Mesendoderm (in vitro differentiated cells): ENCODE data around the gene CYP17A1.
"Not testable (repeated sequence)": the region's sequence is repeated elsewhere in the genome, so short reads cannot be mapped to it uniquely, and the experiment has no call there.

Source experiments
- DNase-seq: peaks from one replicate; pipeline ENCODE4 v3.0.0; 2013
- H2AK5ac ChIP-seq: 2 replicates; pipeline ENCODE4 v1.6.1; 2013; ENCODE audit warnings: low read length, inconsistent platforms
- H2BK120ac ChIP-seq: 2 replicates; pipeline ENCODE4 v1.6.1; 2013; ENCODE audit warnings: low read depth, mild to moderate bottlenecking, low read length, moderate library complexity, mixed read lengths
- H2BK15ac ChIP-seq: replicated peaks from 2 replicates; pipeline ENCODE4 v1.6.1; 2013; ENCODE audit warnings: low read depth, mild to moderate bottlenecking, moderate library complexity
- H2BK5ac ChIP-seq: 2 replicates; pipeline ENCODE4 v1.6.1; 2013; ENCODE audit warnings: low read length, inconsistent platforms
- H3K18ac ChIP-seq: 2 replicates; pipeline ENCODE4 v1.6.1; 2013; ENCODE audit warnings: mild to moderate bottlenecking, low read length, mixed read lengths
- H3K23ac ChIP-seq: one replicate; pipeline ENCODE4 v1.6.1; 2013; ENCODE audit warnings: low read length
- H3K27ac ChIP-seq: 2 replicates; pipeline ENCODE4 v1.5.1; 2013; ENCODE audit warnings: low read depth, mild to moderate bottlenecking, inconsistent platforms, low read length, moderate library complexity
- H3K27me3 ChIP-seq: 2 replicates; pipeline ENCODE4 v1.6.1; 2013; ENCODE audit warnings: low read length, control low read depth, mild to moderate bottlenecking, inconsistent platforms; ENCODE audit not compliant: insufficient read depth, poor library complexity
- H3K36me3 ChIP-seq: 2 replicates; pipeline ENCODE4 v1.6.1; 2013; ENCODE audit warnings: low read length, inconsistent platforms; ENCODE audit not compliant: control insufficient read depth, insufficient read depth
- H3K4ac ChIP-seq: one replicate; pipeline ENCODE4 v1.6.1; 2013; ENCODE audit warnings: low read depth, mild to moderate bottlenecking, low read length, moderate library complexity
- H3K4me1 ChIP-seq: 2 replicates; pipeline ENCODE4 v1.6.1; 2013; ENCODE audit warnings: low read depth, low read length, inconsistent platforms; ENCODE audit not compliant: control insufficient read depth
- H3K4me2 ChIP-seq: 2 replicates; pipeline ENCODE4 v1.6.1; 2013; ENCODE audit warnings: low read length
- H3K4me3 ChIP-seq: 2 replicates; pipeline ENCODE4 v1.5.1; 2013; ENCODE audit warnings: mild to moderate bottlenecking, low read length
- H3K56ac ChIP-seq: one replicate; pipeline ENCODE4 v1.6.1; 2013; ENCODE audit warnings: low read length
- H3K79me1 ChIP-seq: 2 replicates; pipeline ENCODE4 v1.6.1; 2013; ENCODE audit warnings: low read length, inconsistent platforms
- H3K79me2 ChIP-seq: 2 replicates; pipeline ENCODE4 v1.6.1; 2013; ENCODE audit warnings: mild to moderate bottlenecking, low read length; ENCODE audit not compliant: control insufficient read depth, insufficient read depth
- H3K9ac ChIP-seq: 2 replicates; pipeline ENCODE4 v1.6.1; 2013; ENCODE audit warnings: low read length, inconsistent platforms
- H4K5ac ChIP-seq: one replicate; pipeline ENCODE4 v1.6.1; 2013; ENCODE audit warnings: low read length
- H4K8ac ChIP-seq: one replicate; pipeline ENCODE4 v1.6.1; 2013; ENCODE audit warnings: low read depth, mild to moderate bottlenecking, control low read depth, low read length, moderate library complexity
- WGBS: extraction: QIAGEN DNeasy Blood & Tissue Kit; methylation state at CpG from one replicate; pipeline ENCODE4 v1.1.7; 2013; ENCODE audit warnings: low lambda C conversion rate, missing lambda C conversion rate; ENCODE audit not compliant: insufficient coverage; ENCODE audit errors: extremely low coverage; 5-methylcytosine and 5-hydroxymethylcytosine counted together

CYP17A1 gene

DNA sequence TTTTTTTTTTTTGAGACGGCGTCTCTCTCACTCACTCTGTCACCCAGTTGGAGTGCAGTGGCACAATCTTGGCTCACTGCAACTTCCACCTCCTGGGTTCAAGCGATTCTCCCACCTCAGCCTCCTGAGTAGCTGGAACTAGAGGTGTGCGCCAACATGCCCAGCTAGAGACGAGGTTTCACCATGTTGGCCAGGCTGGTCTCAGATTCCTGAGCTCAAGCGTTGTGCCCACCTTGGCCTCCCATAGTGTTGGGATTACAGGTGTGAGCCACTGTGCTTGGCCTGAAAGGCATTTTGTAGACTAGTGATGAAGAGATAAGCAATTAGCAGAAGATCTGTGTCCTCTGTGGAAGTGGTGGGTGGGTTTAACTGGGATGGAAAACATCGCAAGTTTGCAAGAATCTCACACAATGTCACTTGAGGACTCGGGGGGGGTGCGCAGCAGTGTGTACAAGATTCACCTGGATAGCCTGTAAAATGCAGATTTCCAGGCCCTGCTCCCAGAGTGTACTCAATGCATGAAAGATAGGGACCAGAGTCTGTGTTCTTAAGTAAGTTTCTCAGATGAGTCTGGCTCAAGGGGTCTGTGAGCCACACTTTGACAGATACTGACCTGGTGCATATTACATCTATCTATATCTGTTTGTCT lies 10.9 kb downstream of the CYP17A1 start:
- H4K8ac ChIP-seq: no peak overlapping the region
- H3K79me1 ChIP-seq: no peaks in the 10 kb centered on the region
- H2BK120ac ChIP-seq: no peak overlapping the region
- H3K4ac ChIP-seq: no peak overlapping the region
- DNase-seq: no peak
- H4K5ac ChIP-seq: no peak overlapping the region
- H3K4me3 ChIP-seq: no peak overlapping the region
- H3K27ac ChIP-seq: no peak overlapping the region
- no peaks in the 10 kb centered on the region for H3K4me1 ChIP-seq
- H3K9ac ChIP-seq: no peak overlapping the region
- H3K4me2 ChIP-seq: no peak overlapping the region
- no peaks in the 10 kb centered on the region for H3K79me2 ChIP-seq
- H2BK5ac ChIP-seq: no peak overlapping the region
- H3K56ac ChIP-seq: no peak overlapping the region
- H2BK15ac ChIP-seq: no peak overlapping the region
- H3K27me3 ChIP-seq: no peaks in the 10 kb centered on the region
- no peak overlapping the region for H2AK5ac ChIP-seq
- no CpG with 5 or more reads among the region's 9 CpGs for WGBS
- no peak overlapping the region for H3K23ac ChIP-seq
- no peak overlapping the region for H3K18ac ChIP-seq
- H3K36me3 ChIP-seq: no peaks in the 10 kb centered on the region

DNA sequence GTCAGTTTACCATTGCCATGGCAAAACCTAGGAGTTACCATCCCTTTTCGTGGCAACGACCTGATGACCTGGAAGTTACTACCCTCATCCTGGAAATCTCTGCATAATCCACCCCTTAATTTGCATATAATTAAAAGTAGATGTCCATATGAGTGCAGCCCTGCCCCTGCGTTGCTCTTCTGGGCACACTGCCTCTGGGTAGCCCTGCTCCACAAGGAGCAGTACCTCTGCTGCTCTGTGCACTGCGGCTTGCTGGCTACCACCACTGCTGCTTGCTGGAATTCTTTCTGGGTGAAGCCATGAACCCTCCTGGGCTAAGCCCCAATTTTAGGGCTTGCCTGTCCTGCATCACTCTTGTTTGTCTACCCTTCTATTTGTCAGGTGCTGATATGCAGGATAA lies 12.5 kb downstream of the CYP17A1 start:
- Histone ChIP-seq H4K5ac (no peak overlapping the region), H3K36me3 (no peaks in the 10 kb centered on the region), H2BK5ac (no peak overlapping the region), H3K23ac (no peak overlapping the region), H4K8ac (no peak overlapping the region), H3K27ac (no peak overlapping the region), H2AK5ac (no peak overlapping the region), H3K18ac (no peak overlapping the region), H3K4me1 (no peaks in the 10 kb centered on the region), H3K9ac (no peak overlapping the region), H2BK120ac (no peak overlapping the region), H3K4me3 (no peak overlapping the region), H2BK15ac (no peak overlapping the region), H3K56ac (no peak overlapping the region), H3K4me2 (no peak overlapping the region), H3K27me3 (no peaks in the 10 kb centered on the region), H3K4ac (no peak overlapping the region), H3K79me2 (no peaks in the 10 kb centered on the region), H3K79me1 (no peaks in the 10 kb centered on the region)
- no peak for DNase-seq
- WGBS: no CpG with 5 or more reads among the region's 4 CpGs

DNA sequence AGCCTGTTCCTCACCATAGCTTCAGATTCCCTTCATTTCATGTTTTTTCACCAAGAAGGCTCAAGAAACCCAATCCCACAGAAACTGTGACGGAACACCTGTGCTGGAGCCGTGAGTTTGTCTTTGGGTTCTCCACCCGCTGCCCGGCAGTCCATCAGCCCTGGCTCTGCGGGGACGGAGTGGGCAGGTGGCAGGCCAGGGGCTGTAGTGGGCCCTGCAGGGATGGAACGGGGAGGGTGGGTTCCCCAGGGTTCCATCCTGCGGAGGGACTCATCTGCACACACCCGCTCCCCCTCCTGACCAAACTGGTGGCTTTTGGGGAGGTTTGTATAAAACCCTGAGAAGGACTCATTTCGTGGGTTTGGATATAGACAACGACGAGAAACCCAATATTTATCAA lies 15.0 kb downstream of the CYP17A1 start:
- H3K36me3 ChIP-seq: no peaks in the 10 kb centered on the region
- no peaks in the 10 kb centered on the region for H3K79me1 ChIP-seq
- H2BK5ac ChIP-seq: no peak overlapping the region
- no peak overlapping the region for H4K5ac ChIP-seq
- no peak overlapping the region for H3K27ac ChIP-seq
- H3K9ac ChIP-seq: no peak overlapping the region
- H3K27me3 ChIP-seq: no peaks in the 10 kb centered on the region
- H3K4me1 ChIP-seq: no peaks in the 10 kb centered on the region
- whole genome bisulfite sequencing: no CpG with 5 or more reads among the region's 12 CpGs
- no peak overlapping the region for H3K23ac ChIP-seq
- H2BK15ac ChIP-seq: no peak overlapping the region
- H2BK120ac ChIP-seq: no peak overlapping the region
- H4K8ac ChIP-seq: no peak overlapping the region
- H2AK5ac ChIP-seq: no peak overlapping the region
- H3K4me2 ChIP-seq: no peak overlapping the region
- H3K4ac ChIP-seq: no peak overlapping the region
- no peak overlapping the region for H3K18ac ChIP-seq
- H3K79me2 ChIP-seq: no peaks in the 10 kb centered on the region
- no peak overlapping the region for H3K4me3 ChIP-seq
- DNase-seq: no peak
- H3K56ac ChIP-seq: no peak overlapping the region

DNA sequence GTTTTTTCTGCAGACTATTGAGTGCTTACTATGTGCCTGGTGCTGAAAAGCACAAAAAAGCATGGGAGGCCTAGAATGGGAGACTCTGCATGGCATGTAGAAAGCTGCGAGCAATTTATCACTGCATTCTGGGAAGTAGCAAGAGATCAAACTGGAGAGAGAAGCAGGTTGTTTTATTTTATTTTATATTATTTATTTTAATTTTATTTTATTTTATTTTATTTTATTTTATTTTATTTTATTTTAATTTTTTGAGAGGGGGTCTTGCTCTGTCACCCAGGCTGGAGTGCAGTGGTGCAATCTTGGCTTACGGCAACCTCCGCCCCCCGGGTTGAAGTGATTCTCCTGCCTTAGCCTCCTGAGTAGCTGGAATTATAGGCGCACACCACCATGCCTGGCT lies 17.2 kb downstream of the CYP17A1 start:
- not testable (repeated sequence) for H3K56ac ChIP-seq, H4K5ac ChIP-seq, H3K18ac ChIP-seq, H2BK15ac ChIP-seq, H2BK120ac ChIP-seq, H3K23ac ChIP-seq, H3K27ac ChIP-seq, H3K4me1 ChIP-seq, H3K4me3 ChIP-seq, H2BK5ac ChIP-seq, H2AK5ac ChIP-seq, H3K4ac ChIP-seq, H3K4me2 ChIP-seq, H3K36me3 ChIP-seq, H3K9ac ChIP-seq, H3K79me1 ChIP-seq, H3K79me2 ChIP-seq, H3K27me3 ChIP-seq, DNase-seq, H4K8ac ChIP-seq
- no CpG with 5 or more reads among the region's 5 CpGs for WGBS

DNA sequence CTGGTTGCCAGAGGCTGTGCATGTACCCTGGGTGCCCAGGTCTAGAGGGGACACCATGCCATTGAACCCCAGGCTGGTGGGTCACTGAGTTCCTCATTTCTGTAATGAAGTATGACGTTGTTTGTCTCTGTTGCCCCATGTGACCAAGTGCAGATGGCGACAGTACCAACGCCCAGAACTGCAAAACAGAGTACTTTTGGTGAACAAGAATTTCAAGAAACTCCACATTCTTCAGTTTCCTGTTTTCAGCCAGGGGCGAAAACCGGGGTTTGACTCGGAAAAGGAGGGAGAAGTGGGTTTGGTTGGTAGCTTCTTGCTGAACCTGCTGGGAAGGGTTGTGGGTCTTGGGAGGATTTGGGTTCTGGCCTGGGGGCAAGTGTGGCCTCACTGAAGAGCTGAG lies 18.2 kb downstream of the CYP17A1 start:
- Histone ChIP-seq H3K4me3 (no peak overlapping the region), H3K4ac (no peak overlapping the region), H3K27ac (no peak overlapping the region), H2BK120ac (no peak overlapping the region), H2AK5ac (no peak overlapping the region), H3K9ac (no peak overlapping the region), H2BK15ac (no peak overlapping the region), H3K27me3 (no peaks in the 10 kb centered on the region), H3K79me1 (no peaks in the 10 kb centered on the region), H3K23ac (no peak overlapping the region), H2BK5ac (no peak overlapping the region), H4K5ac (no peak overlapping the region), H3K36me3 (no peaks in the 10 kb centered on the region), H3K4me1 (peaks cover 2% of the 10 kb centered on the region), H4K8ac (no peak overlapping the region), H3K4me2 (no peak overlapping the region), H3K79me2 (no peaks in the 10 kb centered on the region), H3K18ac (no peak overlapping the region), H3K56ac (no peak overlapping the region)
- no CpG with 5 or more reads among the region's 6 CpGs for WGBS
- no peak for DNase-seq

DNA sequence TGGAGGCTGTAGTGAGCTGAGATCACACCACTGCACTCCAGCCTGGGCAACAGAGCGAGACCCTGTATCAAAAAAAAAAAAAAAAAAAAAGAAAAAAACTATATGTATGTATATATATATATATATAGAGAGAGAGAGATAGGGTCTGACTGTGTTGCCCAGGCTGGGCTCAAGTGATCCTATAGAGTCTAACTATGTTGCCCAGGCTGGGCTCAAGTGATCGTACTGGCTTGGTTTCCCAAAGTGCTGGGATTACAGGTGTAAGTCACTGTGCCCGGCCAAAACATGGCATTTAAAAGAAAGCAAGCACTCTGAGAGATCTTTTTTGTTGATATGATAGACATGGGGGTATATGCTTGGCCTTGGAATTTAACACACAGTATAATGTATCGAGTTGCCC lies 20.0 kb downstream of the CYP17A1 start:
- Histone ChIP-seq H3K79me1 (no peaks in the 10 kb centered on the region), H3K79me2 (no peaks in the 10 kb centered on the region), H3K4me1 (peaks cover 2% of the 10 kb centered on the region), H3K36me3 (no peaks in the 10 kb centered on the region), H2BK120ac (no peak overlapping the region), H3K27ac (no peak overlapping the region), H2BK15ac (no peak overlapping the region), H3K9ac (no peak overlapping the region), H3K56ac (no peak overlapping the region), H4K5ac (no peak overlapping the region), H2BK5ac (no peak overlapping the region), H3K18ac (no peak overlapping the region), H3K23ac (no peak overlapping the region), H3K4ac (no peak overlapping the region), H4K8ac (no peak overlapping the region), H3K4me3 (no peak overlapping the region), H2AK5ac (no peak overlapping the region), H3K27me3 (no peaks in the 10 kb centered on the region), H3K4me2 (no peak overlapping the region)
- WGBS: no CpG with 5 or more reads among the region's 4 CpGs
- no peak for DNase-seq
